GM18507 (cell line): ENCODE measurements around the gene TRIM13.
"Not testable (repeated sequence)": the region's sequence is repeated elsewhere in the genome, so short reads cannot be mapped to it uniquely, and the experiment has no call there.

Experiments
- DNase-seq: peaks from one replicate; pipeline ENCODE4 v3.0.0; 2011; ENCODE audit warnings: low read depth; ENCODE audit not compliant: insufficient read length; ENCODE audit errors: extremely low spot score
- FAIRE-seq: peaks from 2 replicates; lab custom pipeline; 2011; peaks lifted over from hg19 to GRCh38; lab: Jason Lieb, UNC

Gene TRIM13, protein sequence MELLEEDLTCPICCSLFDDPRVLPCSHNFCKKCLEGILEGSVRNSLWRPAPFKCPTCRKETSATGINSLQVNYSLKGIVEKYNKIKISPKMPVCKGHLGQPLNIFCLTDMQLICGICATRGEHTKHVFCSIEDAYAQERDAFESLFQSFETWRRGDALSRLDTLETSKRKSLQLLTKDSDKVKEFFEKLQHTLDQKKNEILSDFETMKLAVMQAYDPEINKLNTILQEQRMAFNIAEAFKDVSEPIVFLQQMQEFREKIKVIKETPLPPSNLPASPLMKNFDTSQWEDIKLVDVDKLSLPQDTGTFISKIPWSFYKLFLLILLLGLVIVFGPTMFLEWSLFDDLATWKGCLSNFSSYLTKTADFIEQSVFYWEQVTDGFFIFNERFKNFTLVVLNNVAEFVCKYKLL

DNA sequence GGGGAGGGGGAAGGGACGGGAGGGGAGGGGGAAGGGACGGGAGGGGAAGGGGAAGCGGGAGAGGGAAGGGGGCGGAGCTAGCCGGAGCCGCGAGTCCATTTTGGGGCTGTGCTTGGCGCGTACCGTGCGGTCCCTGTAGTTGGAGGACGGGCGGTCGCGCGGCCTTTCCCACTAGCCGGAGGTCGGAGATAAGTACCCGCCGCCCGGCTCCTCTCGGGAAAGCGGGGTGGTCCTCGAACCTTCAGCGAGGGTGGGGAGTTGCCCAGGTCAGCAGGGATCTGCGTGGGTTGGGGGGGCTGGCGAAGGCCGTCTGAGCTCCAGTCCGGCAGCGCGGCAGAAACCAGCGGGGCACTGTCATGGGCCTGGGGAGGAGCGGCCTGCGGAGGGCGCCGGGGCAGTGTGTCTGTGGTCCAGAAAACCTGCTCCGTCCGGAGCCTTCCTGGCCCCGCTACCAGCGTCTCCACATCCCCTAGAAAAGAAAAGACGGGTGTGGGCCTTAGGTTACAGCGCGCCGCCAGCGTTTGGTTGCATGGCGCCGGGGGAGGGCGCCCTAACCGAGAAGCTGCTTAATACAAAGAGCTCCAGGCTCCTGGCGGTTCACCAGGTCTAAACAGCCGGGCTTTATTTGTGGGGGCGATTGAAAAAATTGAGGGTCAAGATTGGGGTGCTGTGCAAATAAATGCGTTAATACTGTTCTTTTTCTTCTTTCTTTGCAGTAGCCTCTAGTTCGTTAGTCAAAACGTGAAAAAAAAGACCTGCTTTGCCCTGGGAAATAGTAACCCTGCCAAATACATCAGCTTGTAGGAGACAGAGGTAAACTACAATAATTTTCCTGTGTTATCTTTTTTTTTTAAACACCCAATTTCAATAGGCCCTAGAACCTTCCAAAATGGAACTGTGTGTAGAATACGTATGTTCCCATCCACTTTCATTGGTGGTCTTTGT lies at the start of gene TRIM13:
Gene TRIM13 (plus strand): TSS at position 92 of the 945 bp plus-strand sequence. CDS start 14,899 bp downstream, outside the sequence.
- DNase-seq (peak; percentile 44), FAIRE-seq (peak; percentile 88)

DNA sequence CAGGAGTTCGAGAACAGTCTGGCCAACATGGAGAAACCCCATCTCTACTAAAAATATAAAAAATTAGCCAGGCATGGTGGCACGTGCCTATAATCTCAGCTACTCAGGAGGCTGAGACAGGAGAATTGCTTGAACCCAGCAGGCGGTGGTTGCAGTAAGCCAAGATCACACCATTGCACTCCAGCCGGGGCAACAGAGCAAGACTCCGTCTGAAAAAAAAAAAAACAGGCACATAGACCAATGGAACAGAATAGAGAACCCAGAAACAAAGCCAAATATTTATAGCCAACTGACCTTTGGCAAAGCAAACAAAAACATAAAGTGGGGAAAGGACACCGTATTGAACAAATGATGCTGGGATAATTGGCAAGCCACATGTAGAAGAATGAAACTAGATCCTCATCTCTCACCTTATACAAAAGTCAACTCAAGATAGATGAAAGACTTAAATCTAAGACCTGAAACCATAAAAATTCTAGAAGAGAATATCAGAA lies 48.0 kb upstream of the TRIM13 start:
- not testable (repeated sequence) for FAIRE-seq, DNase-seq

DNA sequence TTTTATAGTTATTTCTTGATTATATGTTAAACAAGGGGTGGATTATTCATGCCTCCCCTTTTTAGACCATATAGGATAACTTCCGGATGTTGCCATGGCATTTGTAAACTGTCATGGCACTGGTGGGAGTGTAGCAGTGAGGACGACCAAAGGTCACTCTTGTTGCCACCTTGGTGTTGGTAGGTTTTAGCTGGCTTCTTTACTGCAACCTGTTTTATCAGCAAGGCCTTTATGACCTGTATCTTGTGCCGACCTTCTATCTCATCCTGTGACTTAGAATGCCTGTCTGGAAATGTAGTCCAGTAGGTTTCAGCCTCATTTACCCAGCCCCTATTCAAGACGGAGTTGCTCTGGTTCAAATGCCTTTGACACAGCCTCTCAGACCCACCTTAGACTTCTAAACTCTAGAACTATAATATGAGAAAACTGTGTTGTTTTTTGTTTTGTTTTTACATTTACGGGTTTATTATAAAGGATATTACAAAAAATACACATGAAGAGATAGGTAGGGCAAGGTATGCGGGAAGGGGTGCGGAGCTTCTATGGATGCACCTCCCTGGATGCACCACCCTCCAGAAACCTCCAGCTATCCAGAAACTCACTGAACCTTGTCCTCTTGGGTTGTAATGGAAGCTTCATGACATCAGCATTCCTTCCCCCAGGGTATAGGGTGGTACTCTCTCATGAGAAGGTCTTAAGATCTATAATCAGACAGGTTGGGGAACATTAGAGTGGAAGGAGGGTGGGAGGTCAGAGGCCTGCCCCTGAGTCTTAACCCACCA lies 44.9 kb upstream of the TRIM13 start:
- no peak for DNase-seq
- FAIRE-seq, result no peak

DNA sequence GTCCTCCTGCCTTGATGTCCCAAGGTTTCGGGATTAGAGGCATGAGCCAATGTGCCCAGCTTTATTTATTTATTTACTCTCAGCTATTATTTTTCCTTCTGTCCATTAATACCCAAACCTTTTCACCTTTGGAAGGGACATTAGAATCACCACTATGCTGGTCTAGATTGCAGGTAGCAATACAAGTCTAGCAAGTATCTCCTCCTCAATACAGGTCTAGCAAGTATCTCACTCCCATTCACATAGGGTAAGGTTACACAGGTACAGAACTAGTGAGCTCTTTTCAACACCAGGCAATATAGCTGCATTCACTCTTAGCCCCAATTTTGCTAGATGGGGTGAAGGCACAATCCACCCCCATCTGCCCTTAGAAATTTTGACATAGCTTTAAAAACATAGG lies 43.3 kb upstream of the TRIM13 start:
- FAIRE-seq (no peak), DNase-seq (no peak)

DNA sequence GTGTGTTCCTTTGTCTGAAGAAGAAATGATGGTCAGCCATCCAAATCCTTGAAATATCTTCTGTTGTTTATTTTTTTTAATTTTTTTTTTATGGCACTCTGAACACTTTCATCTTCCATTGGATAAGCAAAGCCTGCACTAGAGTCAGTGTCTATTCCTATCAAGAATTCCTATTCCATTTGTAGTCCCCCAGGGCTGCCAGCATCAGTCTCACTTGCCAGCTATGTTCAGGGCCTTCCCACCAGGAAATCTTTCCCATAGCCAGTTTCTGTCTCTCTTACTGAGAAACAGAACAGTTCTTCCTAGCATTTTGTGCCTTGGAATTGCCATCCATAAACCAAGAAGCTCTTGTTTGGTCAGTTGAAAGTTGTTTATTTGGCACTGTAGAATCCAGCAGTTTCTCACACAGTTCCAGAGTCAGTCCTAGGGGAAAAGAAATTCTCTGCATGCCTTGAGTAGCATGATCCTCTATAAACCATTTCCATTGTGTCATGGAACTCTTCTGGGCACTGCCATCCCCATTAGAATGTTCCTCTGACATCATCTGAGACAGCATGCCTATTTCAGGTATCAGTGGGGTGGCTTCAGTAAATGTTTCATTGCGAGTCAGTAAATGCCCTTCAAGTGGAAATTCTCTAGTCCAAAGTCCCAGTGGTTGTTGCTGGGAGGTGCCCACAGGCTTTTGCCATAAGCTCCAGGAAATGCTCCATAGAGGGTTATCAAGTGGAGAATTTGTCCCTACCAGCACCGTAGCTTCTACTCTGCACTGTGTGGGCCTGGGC lies 42.0 kb upstream of the TRIM13 start:
- FAIRE-seq, result no peak

DNA sequence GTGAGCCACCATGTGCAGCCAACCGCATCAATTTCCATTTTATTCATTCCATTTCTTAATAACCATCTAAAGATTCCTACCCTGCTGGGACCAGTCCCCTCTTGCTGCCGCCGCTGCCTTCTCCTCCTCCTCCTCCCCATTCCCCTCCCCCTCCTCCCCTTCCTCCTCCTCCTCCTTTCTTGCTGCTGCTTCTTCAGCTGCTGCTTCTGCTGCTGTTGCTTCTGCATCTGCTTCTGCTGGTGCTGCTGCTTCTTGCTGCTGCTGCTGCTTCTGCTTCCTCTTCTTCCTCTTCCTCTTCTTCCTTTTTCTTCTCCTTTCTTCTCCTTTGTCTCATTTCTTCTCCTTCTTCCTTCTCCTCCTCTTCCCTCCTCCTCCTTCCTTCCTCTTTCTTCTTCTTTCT lies 40.7 kb upstream of the TRIM13 start:
- no peak for FAIRE-seq
- no peak for DNase-seq

More for the DNA sequence above, 42.0 kb upstream of the TRIM13 start:
- DNase-seq, result no peak

DNA sequence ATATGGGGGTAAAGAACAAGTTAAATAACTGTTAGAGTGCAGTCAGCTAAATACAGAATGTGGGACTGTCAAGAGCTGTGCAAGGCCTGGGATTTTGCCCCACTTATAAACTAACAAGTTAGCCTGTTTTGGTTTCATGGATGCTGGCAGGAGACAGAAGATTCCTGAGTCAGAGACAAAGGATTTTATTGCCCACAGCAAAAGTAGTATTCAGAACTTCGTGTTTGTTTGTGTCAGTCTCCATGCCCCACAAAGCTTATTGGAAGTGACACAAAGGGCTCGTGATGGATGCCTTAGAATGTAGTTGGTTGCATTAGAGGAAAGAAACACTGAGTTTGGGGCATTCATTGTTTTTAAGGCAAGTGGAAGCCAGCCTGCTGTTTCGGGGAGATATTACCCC lies 38.5 kb upstream of the TRIM13 start:
- FAIRE-seq, result no peak
- no peak for DNase-seq

DNA sequence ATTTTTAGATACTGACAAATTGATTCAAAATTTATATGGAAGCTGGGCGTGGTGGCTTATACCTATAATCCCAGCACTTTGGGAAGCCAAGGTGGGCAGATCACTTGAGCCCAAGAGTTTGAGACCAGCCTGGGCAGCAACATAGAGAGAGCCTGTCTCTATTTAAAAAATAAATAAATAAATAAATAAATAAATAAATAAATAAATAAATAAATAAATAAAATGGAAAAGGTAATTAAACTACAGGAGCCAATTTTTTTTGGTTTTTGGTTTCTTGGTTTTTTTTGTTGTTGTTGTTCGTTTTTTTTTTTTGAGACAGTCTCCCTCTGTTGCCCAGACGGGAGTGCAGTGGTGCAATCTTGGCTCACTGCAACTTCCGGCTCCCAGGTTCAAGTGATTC lies 29.4 kb upstream of the TRIM13 start:
- FAIRE-seq, result no peak
- DNase-seq, result no peak

DNA sequence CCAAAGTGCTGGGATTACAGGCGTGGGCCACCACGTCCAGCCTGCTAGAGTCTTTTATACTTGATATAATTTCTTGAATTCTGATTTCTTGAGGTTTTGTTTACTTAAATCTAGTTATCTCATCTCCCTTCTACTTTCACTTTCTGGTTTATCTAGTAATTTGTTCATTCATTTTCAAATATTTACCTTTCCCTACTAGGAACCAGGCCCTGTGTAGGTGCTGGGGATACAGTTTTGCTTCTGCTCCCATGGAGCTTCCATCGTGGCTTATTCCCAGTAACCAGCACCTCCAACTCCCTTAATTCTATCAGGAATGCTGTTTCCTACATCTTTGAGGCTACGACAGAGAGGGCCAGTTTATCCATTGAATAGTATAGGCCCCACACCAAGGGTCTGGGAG lies 24.1 kb upstream of the TRIM13 start:
- FAIRE-seq, result no peak
- no peak for DNase-seq

DNA sequence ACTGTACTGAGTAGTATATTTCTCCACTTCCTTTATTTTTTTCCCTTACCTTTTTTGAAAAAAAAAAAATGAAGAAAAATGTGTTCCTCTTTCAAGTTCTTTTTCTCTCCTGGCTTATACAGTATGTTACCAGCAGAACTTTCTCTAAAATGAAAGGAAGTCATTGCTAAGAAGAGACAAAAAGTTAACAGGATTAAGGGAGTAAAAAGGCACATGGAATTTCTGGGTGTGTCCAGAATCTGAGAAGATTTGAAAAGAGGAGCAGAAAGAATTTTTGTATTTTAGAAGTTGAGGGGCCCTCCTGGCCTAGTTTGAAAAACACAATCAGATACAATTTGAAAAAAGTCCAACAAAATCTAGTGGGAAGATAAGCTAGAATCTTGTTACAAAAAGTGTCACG lies 21.0 kb upstream of the TRIM13 start:
- no peak for FAIRE-seq
- DNase-seq, result no peak

DNA sequence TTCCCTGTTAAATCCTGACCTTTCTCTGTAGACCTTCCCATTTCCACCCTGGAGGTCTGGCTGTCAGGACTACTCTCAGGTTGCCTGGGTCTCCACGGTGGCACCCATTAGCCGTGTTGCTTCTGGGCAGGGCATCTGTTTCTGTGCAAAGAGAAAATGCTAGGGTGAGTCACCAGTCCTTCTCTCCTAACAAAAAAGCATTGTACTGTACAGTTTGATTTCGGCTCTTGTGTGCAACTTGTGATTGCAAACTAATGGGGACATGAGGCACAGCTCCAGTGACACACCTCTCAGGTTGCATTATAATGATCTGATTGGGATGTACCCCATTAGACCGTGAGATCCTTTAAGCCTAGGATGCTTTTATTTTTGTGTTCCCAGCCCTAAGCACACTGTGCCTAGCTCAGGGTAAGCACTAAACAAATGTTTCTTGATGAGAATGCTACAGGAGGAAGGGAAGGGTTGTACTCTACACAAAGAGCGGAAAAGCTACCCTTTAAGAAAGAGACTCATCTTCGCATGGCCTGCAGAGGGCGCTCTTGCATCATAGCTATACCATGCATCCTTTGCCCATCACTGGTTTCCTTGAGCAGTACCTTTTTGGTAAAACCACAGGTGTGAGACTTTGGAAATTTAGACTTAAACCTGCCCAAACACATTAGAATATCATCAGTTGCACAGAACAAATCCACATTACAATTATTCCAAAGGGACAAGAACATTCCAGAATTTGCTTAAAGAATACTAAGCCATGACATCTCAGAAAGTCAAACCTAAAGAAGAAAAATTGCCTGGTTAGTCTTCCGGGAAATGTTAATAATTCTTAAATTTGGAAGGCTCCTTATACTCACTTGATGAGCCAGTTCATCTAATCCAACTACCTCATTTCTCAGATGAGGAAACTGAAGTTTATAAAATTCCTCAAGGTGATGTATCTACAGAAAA lies 20.3 kb upstream of the TRIM13 start:
- FAIRE-seq, result peak; percentile 94
- DNase-seq, result peak; percentile 49

DNA sequence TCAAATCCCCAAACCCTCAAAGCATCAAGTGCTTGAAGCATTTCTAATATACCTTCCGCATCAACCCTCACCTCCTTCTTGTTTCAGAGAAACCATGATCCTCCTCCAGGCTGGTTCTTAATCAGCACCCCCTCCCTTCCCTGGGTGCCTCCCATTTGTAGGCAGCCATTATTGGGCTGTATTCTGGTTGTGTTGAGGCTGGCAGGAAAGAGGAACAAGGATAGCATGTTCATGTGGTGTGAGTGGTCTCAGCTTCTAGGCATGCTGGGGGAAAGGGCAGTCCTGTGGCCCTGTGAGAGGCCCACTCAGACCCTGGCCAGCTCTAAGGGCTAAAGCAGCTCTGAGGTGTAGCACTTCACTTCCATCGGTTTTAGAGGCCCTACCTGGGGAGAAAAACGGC lies 18.9 kb upstream of the TRIM13 start:
- no peak for DNase-seq

DNA sequence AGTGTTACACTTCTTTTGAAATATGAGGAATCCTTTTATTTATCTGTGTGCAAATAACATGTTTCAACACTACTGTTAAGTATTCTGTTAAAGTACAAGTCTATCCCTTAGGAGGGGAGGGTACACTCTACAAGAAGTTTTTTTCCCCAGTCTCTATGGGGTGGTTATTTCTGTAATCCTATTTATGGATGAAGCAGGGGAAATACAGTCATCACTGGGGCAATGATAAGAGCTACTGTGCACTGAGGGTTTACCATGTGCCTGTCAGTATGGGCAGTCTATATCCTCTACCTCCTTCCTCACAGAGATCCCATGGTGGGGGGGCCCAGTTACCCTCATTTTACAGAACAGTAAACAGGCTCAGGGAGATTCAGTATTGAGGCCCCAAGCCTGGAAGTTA lies 16.6 kb upstream of the TRIM13 start:
- FAIRE-seq (no peak), DNase-seq (no peak)

More for the DNA sequence above, 18.9 kb upstream of the TRIM13 start:
- FAIRE-seq, result no peak

DNA sequence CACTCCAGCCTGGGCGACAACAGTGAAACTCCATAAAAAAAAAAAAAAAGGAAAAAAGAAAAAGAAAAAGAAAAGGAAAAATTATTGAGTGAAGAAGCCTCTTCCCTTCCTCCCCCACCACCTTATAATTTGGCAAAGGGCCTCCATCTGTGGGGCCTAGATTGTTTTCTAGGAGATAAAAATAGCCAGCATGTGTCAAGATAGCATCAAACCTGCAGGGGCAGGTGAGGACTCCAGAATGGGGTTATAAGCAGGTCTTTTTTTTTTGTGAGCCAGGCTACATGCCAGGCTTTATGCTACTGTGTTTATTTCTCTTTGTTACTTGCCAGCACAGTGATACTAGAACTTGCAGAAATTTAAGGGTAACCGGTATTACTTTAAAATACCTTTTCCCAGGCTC lies 11.7 kb upstream of the TRIM13 start:
- no peak for FAIRE-seq
- DNase-seq, result no peak

DNA sequence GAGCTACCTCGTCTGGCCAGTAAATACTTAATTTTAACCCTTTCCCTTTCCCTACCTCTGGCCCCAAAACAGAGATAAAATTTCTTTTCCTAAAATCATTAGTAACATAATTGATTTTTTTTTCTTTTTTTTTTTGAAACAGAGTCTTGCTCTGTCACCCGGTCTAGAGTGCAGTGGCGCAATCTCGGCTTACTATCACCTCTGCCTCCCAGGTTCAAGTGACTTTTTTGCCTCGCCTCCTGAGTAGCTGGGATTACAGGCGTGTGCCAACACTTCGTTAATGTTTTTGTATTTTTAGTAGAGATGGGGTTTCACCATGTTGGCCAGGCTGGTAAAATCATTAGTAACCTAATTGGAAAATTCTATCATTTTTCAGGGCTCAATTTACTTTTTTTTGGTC lies 10.4 kb upstream of the TRIM13 start:
- no peak for FAIRE-seq
- DNase-seq, result no peak

DNA sequence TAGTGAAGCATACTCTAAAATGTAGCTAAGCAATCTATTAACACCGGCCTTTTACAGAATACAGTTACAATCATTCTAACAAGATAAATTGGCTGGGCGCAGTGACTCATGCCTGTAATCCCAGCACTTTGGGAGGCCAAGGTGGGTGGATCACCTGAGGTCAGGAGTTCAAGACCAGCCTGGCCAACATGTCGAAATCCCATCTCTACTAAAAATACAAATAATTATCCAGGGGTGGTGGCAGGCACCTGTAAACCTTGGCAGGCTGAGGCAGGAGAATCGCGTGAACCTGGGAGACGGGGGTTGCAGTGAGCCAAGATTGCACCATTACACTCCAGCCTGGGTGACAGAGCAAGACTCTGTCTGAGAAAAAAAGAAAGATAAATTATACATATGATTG lies 6.2 kb upstream of the TRIM13 start:
- not testable (repeated sequence) for DNase-seq, FAIRE-seq

DNA sequence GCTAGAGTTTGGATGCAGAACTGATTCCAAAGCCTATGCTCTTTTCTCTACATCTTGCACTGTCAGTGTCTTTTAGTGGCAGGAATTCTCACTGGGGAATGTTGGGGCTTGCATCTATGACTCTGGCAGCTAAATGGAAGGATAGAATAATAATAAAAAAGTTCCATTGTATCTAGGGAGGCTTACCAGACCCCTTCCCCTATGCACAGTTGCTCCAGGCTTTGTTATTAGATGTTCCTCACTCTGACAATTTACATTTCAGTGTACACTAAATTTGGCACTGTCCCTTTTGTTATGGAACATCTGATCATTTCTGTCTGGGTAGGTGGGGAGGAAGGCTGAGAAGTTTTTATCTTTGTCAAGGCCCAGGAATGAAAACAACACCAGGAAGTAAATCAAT lies 3.7 kb upstream of the TRIM13 start:
- FAIRE-seq (no peak), DNase-seq (no peak)

DNA sequence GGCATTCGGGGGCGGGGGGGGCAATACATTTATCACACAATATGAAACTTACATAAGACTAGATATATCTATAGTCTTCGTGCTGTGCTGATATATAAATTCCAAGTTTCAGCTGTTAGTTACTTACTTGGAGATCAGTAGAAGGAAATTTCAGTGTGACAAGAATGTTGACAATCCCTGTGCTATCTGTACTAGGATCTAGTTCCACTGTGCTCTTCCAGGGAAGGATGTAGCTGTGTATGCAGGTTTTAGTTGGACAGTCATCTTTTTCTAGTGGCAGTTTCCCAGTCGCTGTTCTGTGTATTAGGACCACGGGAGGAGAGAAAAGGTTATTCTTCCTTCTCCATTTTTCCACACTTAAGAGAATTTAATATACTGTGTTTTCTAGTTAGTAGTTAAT lies 3.2 kb upstream of the TRIM13 start:
- DNase-seq (no peak), FAIRE-seq (peak; percentile 48)
